ENCODE measurements around the gene CAPN10. TPM values are rescaled to one million over a fixed set of nuclear protein-coding genes. Genes with fewer than 3 reads are reported as not detected.

Gene CAPN10
- total RNA-seq, 3 donors from 2014 or later: 17.0 to 26.2 (median 25.5) TPM

- H3K27me3 ChIP-seq: no peaks in the 10 kb centered on the region
- TF ChIP-seq CTCF (IDR thresholded peaks at IDR 0.05) (no peak), POLR2A (IDR thresholded peaks at IDR 0.05) (no peak), POLR2AphosphoS5 (IDR thresholded peaks at IDR 0.05) (no peak)
- no peaks in the 10 kb centered on the region for H3K36me3 ChIP-seq
Observed at GRCh38 chr2:240629619-240629967, 43.1 kb downstream of the CAPN10 start.

DNA sequence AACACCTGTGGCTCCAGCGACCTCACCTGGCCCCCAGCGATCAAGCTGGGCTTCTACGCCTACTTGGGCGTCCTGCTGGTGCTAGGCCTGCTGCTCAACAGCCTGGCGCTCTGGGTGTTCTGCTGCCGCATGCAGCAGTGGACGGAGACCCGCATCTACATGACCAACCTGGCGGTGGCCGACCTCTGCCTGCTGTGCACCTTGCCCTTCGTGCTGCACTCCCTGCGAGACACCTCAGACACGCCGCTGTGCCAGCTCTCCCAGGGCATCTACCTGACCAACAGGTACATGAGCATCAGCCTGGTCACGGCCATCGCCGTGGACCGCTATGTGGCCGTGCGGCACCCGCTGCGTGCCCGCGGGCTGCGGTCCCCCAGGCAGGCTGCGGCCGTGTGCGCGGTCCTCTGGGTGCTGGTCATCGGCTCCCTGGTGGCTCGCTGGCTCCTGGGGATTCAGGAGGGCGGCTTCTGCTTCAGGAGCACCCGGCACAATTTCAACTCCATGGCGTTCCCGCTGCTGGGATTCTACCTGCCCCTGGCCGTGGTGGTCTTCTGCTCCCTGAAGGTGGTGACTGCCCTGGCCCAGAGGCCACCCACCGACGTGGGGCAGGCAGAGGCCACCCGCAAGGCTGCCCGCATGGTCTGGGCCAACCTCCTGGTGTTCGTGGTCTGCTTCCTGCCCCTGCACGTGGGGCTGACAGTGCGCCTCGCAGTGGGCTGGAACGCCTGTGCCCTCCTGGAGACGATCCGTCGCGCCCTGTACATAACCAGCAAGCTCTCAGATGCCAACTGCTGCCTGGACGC lies 43.6 kb downstream of the CAPN10 start:
- no peaks in the 10 kb centered on the region for H3K36me3 ChIP-seq
- intact Hi-C loops (cut with DNase I; ENCODE audit: low total_unique reads): no loop called here
- no peak overlapping the region for H3K4me3 ChIP-seq
- H3K4me1 ChIP-seq: no peaks in the 10 kb centered on the region
- no peak for TF ChIP-seq POLR2AphosphoS5 (IDR thresholded peaks at IDR 0.05)
- TF ChIP-seq POLR2A (IDR thresholded peaks at IDR 0.05): no peak
- TF ChIP-seq CTCF (IDR thresholded peaks at IDR 0.05): no peak
- H3K27me3 ChIP-seq: no peaks in the 10 kb centered on the region
- DNase-seq (ENCODE audit: low spot score in 2 of 2): peak in 1 of 2 donors; percentile 47
- no peak overlapping the region for H3K27ac ChIP-seq
- peaks cover 8 to 22% of the 10 kb centered on the region in 2 donors for H3K9me3 ChIP-seq

More at GRCh38 chr2:240629619-240629967, 43.1 kb downstream of the CAPN10 start:
- peaks cover 8 to 19% of the 10 kb centered on the region in 2 donors for H3K9me3 ChIP-seq
- H3K4me1 ChIP-seq: no peaks in the 10 kb centered on the region
- no peak for DNase-seq (ENCODE audit: low spot score in 2 of 2)
- no peak overlapping the region for H3K27ac ChIP-seq
- no peak overlapping the region for H3K4me3 ChIP-seq
- intact Hi-C loops (cut with DNase I; ENCODE audit: low total_unique reads): no loop called here

DNA sequence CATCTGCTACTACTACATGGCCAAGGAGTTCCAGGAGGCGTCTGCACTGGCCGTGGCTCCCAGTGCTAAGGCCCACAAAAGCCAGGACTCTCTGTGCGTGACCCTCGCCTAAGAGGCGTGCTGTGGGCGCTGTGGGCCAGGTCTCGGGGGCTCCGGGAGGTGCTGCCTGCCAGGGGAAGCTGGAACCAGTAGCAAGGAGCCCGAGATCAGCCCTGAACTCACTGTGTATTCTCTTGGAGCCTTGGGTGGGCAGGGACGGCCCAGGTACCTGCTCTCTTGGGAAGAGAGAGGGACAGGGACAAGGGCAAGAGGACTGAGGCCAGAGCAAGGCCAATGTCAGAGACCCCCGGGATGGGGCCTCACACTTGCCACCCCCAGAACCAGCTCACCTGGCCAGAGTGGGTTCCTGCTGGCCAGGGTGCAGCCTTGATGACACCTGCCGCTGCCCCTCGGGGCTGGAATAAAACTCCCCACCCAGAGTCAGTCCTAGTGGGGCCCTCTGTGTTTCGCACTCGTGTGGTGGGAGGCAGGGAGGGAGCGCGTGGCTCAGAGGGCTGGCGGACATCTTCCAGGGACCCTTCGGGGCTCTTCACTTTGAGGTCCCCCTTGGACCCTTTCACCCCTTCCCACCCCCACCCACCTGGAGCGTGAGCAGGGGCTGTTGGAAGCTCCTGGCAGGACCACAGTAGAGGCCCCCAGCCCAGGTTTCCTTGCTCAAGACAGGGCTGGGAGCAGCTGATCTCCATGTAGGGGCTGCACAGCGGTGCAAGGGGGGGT lies 44.4 kb downstream of the CAPN10 start:
- Histone ChIP-seq H3K27me3 (no peaks in the 10 kb centered on the region), H3K36me3 (no peaks in the 10 kb centered on the region), H3K9me3 (peaks cover 8 to 22% of the 10 kb centered on the region in 2 donors), H3K4me3 (no peak overlapping the region), H3K4me1 (no peaks in the 10 kb centered on the region), H3K27ac (no peak overlapping the region)
- no peak for DNase-seq (ENCODE audit: low spot score in 2 of 2)
- intact Hi-C loops (cut with DNase I; ENCODE audit: low total_unique reads): no loop called here
- TF ChIP-seq POLR2A (IDR thresholded peaks at IDR 0.05) (no peak), CTCF (IDR thresholded peaks at IDR 0.05) (no peak), POLR2AphosphoS5 (IDR thresholded peaks at IDR 0.05) (no peak)

DNA sequence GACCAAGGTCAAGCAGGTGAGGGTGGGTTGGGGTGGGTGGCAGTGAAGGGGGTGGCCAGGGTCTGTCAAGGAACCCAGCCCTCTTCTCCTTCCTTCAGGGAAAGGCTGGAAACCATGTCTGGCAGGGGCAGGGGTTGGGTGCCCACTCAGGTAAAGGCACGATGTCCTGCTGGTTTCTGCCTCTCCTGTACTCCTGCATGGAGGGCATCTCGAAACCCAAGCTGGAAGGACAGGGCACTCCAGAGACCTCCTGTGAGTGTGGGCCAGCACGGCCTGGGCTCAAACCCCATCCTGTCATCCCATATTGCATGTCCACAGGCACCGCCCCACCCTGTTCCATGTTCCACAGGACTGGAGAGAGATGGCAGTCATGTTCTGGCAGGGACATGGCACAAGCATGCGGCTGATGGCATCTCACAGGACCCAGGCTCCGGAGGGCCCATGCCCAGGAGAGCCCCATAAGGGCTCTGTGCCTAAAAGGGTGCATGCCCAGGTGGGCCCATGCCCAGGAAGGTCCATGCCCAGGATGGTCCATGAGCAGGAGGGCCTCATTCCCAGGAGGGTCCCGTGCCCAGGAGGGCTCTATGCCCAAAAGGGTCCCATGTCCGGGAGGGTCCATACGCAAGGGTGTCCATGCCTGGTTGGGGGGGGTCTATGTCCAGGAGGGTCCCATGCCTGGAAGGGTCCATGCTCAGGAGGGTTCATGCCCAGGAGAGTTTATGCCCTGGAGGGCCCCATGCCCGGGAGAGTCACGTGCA lies 45.2 kb downstream of the CAPN10 start:
- Histone ChIP-seq H3K36me3 (no peaks in the 10 kb centered on the region), H3K4me3 (no peak overlapping the region), H3K27ac (no peak overlapping the region), H3K9me3 (peaks cover 8 to 22% of the 10 kb centered on the region in 2 donors), H3K4me1 (no peaks in the 10 kb centered on the region), H3K27me3 (peaks cover 0 to 2% of the 10 kb centered on the region in 2 donors)
- DNase-seq (ENCODE audit: low spot score in 2 of 2): peak in 1 of 2 donors; percentile 47
- intact Hi-C loops (cut with DNase I; ENCODE audit: low total_unique reads): no loop called here
- TF ChIP-seq CTCF (IDR thresholded peaks at IDR 0.05): no peak
- TF ChIP-seq POLR2A (IDR thresholded peaks at IDR 0.05): no peak
- TF ChIP-seq POLR2AphosphoS5 (IDR thresholded peaks at IDR 0.05): no peak

Data from breast epithelium (tissue), 4 donors.